BLaER1 (cell line): ENCODE measurements around the gene OR4K2.

Experiments used
- H3K27ac ChIP-seq: shearing (Covaris generic); formaldehyde crosslinking; 2 replicates; pipeline ENCODE4 v1.8.1; 2022
- H3K27me3 ChIP-seq: shearing (Covaris generic); formaldehyde crosslinking; 2 replicates; pipeline ENCODE4 v1.8.1; 2022
- H3K36me3 ChIP-seq: shearing (Covaris generic); formaldehyde crosslinking; 2 replicates; pipeline ENCODE4 v1.8.1; 2022
- H3K4me1 ChIP-seq: shearing (Covaris generic); formaldehyde crosslinking; 2 replicates; pipeline ENCODE4 v1.8.1; 2022
- H3K4me2 ChIP-seq: shearing (Covaris generic); formaldehyde crosslinking; 2 replicates; pipeline ENCODE4 v1.8.1; 2022
- H3K4me3 ChIP-seq: shearing (Covaris generic); formaldehyde crosslinking; 2 replicates; pipeline ENCODE4 v1.8.1; 2022
- H3K9ac ChIP-seq: shearing (Covaris generic); formaldehyde crosslinking; 2 replicates; pipeline ENCODE4 v1.8.1; 2022
- H3K9me3 ChIP-seq: shearing (Covaris generic); formaldehyde crosslinking; 2 replicates; pipeline ENCODE4 v1.8.1; 2022
- H4K20me1 ChIP-seq: shearing (Covaris generic); formaldehyde crosslinking; 2 replicates; pipeline ENCODE4 v1.8.1; 2022
- Cebpa-rat ChIP-seq: shearing (Covaris generic); IDR thresholded peaks from 2 replicates; pipeline ENCODE4 v1.8.1; 2022

Gene OR4K2

DNA sequence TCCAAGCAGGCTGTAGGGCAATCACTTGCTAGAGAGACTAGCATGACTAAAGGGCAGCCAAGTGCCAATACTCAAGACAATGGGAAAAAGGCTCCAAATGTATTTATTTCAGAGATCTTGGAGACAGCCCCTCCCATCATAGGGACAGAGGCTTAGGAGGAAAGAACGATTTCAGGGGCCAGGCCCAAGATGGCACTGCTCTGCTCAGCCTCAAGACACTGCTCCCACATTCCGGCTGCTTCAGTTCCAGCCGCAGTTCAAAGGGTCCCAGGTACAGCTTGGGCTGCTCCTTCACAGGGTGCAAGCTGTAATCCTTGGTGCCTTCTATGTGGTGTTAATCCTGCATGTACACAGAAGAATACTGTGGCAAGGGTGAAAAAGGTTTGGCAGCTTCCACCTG, 26.1 kb downstream of the OR4K2 start:
- H3K27ac ChIP-seq = no peak overlapping the region
- H3K4me2 ChIP-seq = no peak overlapping the region
- peaks cover 18% of the 10 kb centered on the region for H3K9me3 ChIP-seq
- no peaks in the 10 kb centered on the region for H3K27me3 ChIP-seq
- H3K4me3 ChIP-seq = no peak overlapping the region
- no peak for TF ChIP-seq Cebpa-rat
- no peaks in the 10 kb centered on the region for H4K20me1 ChIP-seq
- H3K36me3 ChIP-seq = no peaks in the 10 kb centered on the region
- no peak overlapping the region for H3K9ac ChIP-seq
- H3K4me1 ChIP-seq = no peaks in the 10 kb centered on the region

- no peak overlapping the region for H3K4me3 ChIP-seq
- no peaks in the 10 kb centered on the region for H3K36me3 ChIP-seq
- no peak overlapping the region for H3K4me2 ChIP-seq
- H3K9ac ChIP-seq = no peak overlapping the region
- H3K27ac ChIP-seq = no peak overlapping the region
- no peaks in the 10 kb centered on the region for H4K20me1 ChIP-seq
- H3K4me1 ChIP-seq = no peaks in the 10 kb centered on the region
- no peaks in the 10 kb centered on the region for H3K27me3 ChIP-seq
- H3K9me3 ChIP-seq = peaks cover 4% of the 10 kb centered on the region
- TF ChIP-seq Cebpa-rat = no peak
Measured at GRCh38 chr14:19902409-19902808, 27.5 kb downstream of the OR4K2 start.

GRCh38 chr14:19906665-19907064, 31.7 kb downstream of the OR4K2 start:
- Histone ChIP-seq H3K9me3 (no peaks in the 10 kb centered on the region), H3K27me3 (no peaks in the 10 kb centered on the region), H4K20me1 (no peaks in the 10 kb centered on the region), H3K27ac (no peak overlapping the region), H3K4me2 (no peak overlapping the region), H3K4me1 (no peaks in the 10 kb centered on the region), H3K36me3 (no peaks in the 10 kb centered on the region), H3K4me3 (no peak overlapping the region), H3K9ac (no peak overlapping the region)
- TF ChIP-seq Cebpa-rat = no peak

DNA sequence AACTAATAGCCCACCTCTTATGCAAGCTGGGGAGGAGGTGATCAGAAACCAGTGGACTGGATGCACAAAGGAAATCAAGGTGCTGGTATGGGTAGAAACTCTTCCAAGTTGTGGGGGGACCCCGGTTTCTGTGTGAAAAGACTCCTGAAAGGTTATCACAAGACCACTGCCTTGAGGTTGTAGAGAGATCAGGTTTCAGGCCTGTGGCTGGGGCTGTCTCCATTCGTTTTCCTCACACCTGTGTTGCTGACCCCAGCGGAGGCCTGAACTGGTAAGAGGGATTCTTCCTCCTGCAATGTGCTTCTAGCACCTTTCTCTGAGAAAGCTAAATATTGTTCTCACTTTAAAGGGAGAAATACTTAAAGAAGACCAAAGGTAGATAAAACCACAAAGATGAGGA, 36.2 kb downstream of the OR4K2 start:
- Histone ChIP-seq H3K36me3 (no peaks in the 10 kb centered on the region), H3K27ac (no peak overlapping the region), H3K4me2 (no peak overlapping the region), H3K9me3 (no peaks in the 10 kb centered on the region), H3K9ac (no peak overlapping the region), H3K27me3 (no peaks in the 10 kb centered on the region), H4K20me1 (no peaks in the 10 kb centered on the region), H3K4me3 (no peak overlapping the region), H3K4me1 (no peaks in the 10 kb centered on the region)
- TF ChIP-seq Cebpa-rat = no peak

DNA sequence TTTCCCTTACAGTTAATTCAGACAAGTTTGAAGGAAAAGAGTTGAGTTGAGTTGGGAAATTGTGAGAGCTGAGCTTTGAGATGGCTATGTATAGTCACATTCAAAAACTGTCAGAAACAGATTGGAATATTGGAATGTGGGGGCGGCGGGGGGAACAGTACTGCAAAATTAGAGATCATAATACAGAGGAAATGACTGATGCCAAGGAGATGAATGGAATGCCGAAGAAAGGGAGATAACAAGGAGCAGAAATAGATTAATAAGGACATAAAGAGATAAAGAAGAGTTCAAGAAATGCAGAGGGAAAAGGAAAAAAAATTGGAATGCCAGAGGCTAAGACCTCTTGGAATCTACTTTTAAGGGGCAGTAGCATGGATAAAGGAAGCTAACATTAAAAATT, 42.3 kb downstream of the OR4K2 start:
- Histone ChIP-seq H4K20me1 (no peaks in the 10 kb centered on the region), H3K9ac (no peak overlapping the region), H3K4me3 (no peak overlapping the region), H3K4me2 (no peak overlapping the region), H3K36me3 (no peaks in the 10 kb centered on the region), H3K9me3 (no peaks in the 10 kb centered on the region), H3K4me1 (no peaks in the 10 kb centered on the region), H3K27me3 (no peaks in the 10 kb centered on the region), H3K27ac (no peak overlapping the region)
- no peak for TF ChIP-seq Cebpa-rat

DNA sequence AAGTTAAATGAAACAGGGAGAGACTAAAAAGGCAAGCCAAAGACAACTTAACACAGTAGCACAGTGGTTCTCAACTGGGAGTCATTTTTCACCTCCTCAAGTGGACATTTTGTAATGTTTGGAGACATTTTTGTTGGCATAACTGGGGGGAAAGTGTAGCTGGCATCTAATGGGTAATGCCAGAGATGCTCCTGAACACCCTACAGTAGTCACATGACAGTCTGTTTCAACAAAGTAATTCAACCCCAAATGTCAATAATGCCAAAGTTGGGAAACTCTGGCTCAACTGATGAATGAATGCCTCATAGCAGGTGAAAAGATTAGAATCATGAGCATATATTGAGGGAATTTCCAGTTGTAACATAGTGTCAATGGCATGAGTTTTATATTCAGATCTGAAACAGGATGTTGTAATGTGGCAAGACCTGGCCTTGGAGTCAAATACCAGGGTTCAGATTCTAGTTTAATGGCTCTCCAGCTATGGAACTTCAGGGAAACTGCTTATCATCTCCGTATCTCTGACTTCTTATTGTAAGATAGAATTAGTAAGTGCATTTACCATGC, 43.1 kb downstream of the OR4K2 start:
- Histone ChIP-seq H3K9me3 (no peaks in the 10 kb centered on the region), H3K4me1 (no peaks in the 10 kb centered on the region), H3K4me2 (no peak overlapping the region), H3K27me3 (no peaks in the 10 kb centered on the region), H3K27ac (no peak overlapping the region), H4K20me1 (no peaks in the 10 kb centered on the region), H3K4me3 (no peak overlapping the region), H3K36me3 (no peaks in the 10 kb centered on the region), H3K9ac (no peak overlapping the region)
- TF ChIP-seq Cebpa-rat = no peak

DNA sequence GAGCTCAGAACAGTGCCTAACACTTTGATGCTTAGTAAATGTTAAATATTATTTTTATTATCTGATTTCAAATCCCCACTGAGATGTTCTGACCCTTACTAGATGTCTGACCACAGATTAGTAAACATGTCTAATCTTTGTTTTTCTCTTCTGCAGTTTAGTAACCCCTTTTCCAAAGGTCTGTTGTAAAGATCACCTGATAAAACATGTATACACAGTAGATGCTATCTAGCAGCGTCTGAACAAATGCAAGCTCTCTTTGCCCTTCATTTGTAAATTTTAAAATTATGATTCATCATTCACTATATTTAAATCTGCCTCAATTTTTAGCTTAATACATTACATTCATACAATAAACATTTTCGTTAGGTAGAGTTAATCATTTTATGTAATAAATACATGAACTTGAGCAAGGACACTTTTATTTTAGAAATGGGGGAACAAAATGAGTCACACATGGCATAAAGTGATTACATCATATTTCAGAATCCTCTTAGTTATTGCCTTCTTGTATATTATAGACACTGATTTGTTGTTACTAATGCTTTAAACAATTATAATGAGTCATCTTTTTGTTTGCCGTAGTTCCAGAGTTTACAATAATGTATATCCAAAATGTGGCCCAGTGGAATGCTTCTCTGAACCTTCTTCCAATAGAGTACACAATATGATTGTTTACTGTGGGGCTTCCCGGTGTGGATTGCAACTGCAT, 43.8 kb downstream of the OR4K2 start:
- no peak overlapping the region for H3K27ac ChIP-seq
- no peaks in the 10 kb centered on the region for H3K36me3 ChIP-seq
- no peaks in the 10 kb centered on the region for H3K27me3 ChIP-seq
- H3K4me1 ChIP-seq = no peaks in the 10 kb centered on the region
- H3K4me3 ChIP-seq = no peak overlapping the region
- no peaks in the 10 kb centered on the region for H4K20me1 ChIP-seq
- no peak overlapping the region for H3K4me2 ChIP-seq
- no peak for TF ChIP-seq Cebpa-rat
- no peak overlapping the region for H3K9ac ChIP-seq
- H3K9me3 ChIP-seq = no peaks in the 10 kb centered on the region

DNA sequence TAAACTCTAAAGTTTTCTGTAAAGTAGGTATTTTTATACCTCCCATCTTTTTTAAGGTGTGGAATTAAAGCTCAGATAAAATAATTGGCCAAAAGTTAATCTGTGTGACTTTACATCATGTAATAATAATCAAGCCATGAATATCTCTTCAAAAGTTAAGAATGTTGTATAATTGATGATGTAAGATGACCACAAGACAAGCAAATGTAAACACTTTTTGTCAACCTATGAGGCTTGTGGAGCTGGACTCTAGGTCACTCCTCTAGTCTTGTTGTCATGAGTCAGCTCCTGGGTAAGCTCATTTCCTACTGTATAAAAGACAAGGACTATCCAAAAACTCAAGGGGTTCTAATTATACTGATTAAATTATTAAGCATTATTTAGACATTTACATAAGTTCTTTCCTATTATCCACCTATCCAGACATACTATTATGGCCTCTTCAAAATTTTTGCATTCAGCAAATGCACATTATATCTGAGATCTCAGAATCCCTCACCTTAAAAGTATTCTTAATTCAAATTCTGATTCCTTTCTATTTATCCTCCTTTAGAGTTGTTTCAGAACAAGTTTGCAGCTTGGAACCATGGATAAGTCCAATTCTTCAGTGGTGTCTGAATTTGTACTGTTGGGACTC, 45.2 kb downstream of the OR4K2 start, which contains the start of gene OR4K5:
Gene OR4K5, plus strand, starts transcription at position 587 of the 637 bp plus-strand sequence. Its CDS starts 0 bp downstream, at position 587.
- Histone ChIP-seq H3K27ac (no peak within 1 kb of the TSS), H3K4me3 (no peak within 1 kb of the TSS), H3K4me1 (no peaks in the 10 kb centered on the region), H3K36me3 (no peaks in the 10 kb centered on the region), H3K4me2 (no peak within 1 kb of the TSS), H4K20me1 (no peaks in the 10 kb centered on the region), H3K9ac (no peak within 1 kb of the TSS), H3K27me3 (no peaks in the 10 kb centered on the region), H3K9me3 (no peaks in the 10 kb centered on the region)
- no peak for TF ChIP-seq Cebpa-rat

GRCh38 chr14:19930617-19931016, 55.7 kb downstream of the OR4K2 start, which contains the start of gene OR4K1:
OR4K1 (plus strand) TSS chr14:19930917; CDS start chr14:19935667, 4,750 bp downstream.
- no peak for TF ChIP-seq Cebpa-rat
- Histone ChIP-seq H3K4me3 (no peak within 1 kb of the TSS), H3K27me3 (no peaks in the 10 kb centered on the region), H3K27ac (no peak within 1 kb of the TSS), H4K20me1 (no peaks in the 10 kb centered on the region), H3K9me3 (no peaks in the 10 kb centered on the region), H3K4me2 (no peak within 1 kb of the TSS), H3K36me3 (no peaks in the 10 kb centered on the region), H3K4me1 (no peaks in the 10 kb centered on the region), H3K9ac (no peak within 1 kb of the TSS)
